GM12878 (cell line): ENCODE measurements around the gene LMX1A. TPM values are rescaled to one million over a fixed set of nuclear protein-coding genes. Genes with fewer than 3 reads are reported as not detected.

ENCODE experiments used
- ATAC-seq: fragments of 200-7000 bp; cut with Tn5 transposase; 3 replicates; pipeline ENCODE4 v1.9.1; 2020; ENCODE audit warnings: mild to moderate bottlenecking, moderate library complexity
- BruUV-seq: library from RNA; stranded (reverse); fragments of 400-500 nt; replicated peaks from 2 replicates; lab custom pipeline; 2021; lab: Mats Ljungman, UMichigan
- CTCF ChIA-PET: fragments of 300-600 bp; sonication (Branson Sonifier 250); formaldehyde crosslinking; extraction: SDS; loops from one replicate; lab custom pipeline; 2021; ENCODE audit warnings: inconsistent platforms; lab: Yijun Ruan, JAX
- POLR2A ChIA-PET: fragments of 350-600 bp; formaldehyde crosslinking; extraction: SDS; loops from one replicate; lab custom pipeline; 2021; ENCODE audit warnings: inconsistent platforms; lab: Charles Lee
- RAD21 ChIA-PET: fragments of 300-600 bp; sonication (Branson Sonifier 250); formaldehyde crosslinking; loops from one replicate; lab custom pipeline; 2023; ENCODE audit warnings: antibody characterized with exemption; ENCODE audit not compliant: unreplicated experiment; lab: Charles Lee
- SMC1A ChIA-PET: fragments of 300-600 bp; sonication (Branson Sonifier 250); formaldehyde crosslinking; loops from one replicate; lab custom pipeline; 2023; ENCODE audit not compliant: unreplicated experiment, uncharacterized antibody; lab: Charles Lee
- DNase-seq: peaks from one replicate; pipeline ENCODE4 v3.0.0-alpha.2; 2011; ENCODE audit warnings: low read depth, low spot score
- FAIRE-seq: peaks from 3 replicates; lab custom pipeline; 2011; peaks lifted over from hg19 to GRCh38; lab: Jason Lieb, UNC
- H2AFZ ChIP-seq: 2 replicates; pipeline ENCODE4 v1.6.0; 2011; ENCODE audit warnings: low read depth, low read length, control low read depth; ENCODE audit not compliant: control insufficient read depth
- H3K27ac ChIP-seq: 2 replicates; pipeline ENCODE4 v1.5.1; 2011; ENCODE audit warnings: control low read depth; ENCODE audit not compliant: control insufficient read depth, insufficient read depth
- H3K27me3 ChIP-seq, 2 experiments: replicated peaks in 1 of 2; 2 replicates each; pipeline versions ENCODE4 v1.6.0 to v1.6.1; 2011; ENCODE audit warnings: low read length in 1 of 2; ENCODE audit not compliant: control insufficient read depth in 2 of 2, insufficient read depth in 2 of 2
- H3K36me3 ChIP-seq, 2 experiments: 2 replicates each; pipeline ENCODE4 v1.5.1; 2011; ENCODE audit warnings: low read length in 1 of 2; ENCODE audit not compliant: control insufficient read depth in 2 of 2, insufficient read depth in 2 of 2
- H3K4me1 ChIP-seq: 2 replicates; pipeline ENCODE4 v1.6.1; 2011; ENCODE audit warnings: mild to moderate bottlenecking, low read length, moderate library complexity, mixed read lengths; ENCODE audit not compliant: control insufficient read depth, insufficient read depth
- H3K4me2 ChIP-seq: 2 replicates; pipeline ENCODE4 v1.6.0; 2011; ENCODE audit warnings: control low read depth; ENCODE audit not compliant: control insufficient read depth, insufficient read depth
- H3K4me3 ChIP-seq: fragments of 200-600 bp; sonication (generic); 2 replicates; pipeline ENCODE4 v1.5.1; 2016
- H3K79me2 ChIP-seq: 2 replicates; pipeline ENCODE4 v1.6.0; 2011; ENCODE audit warnings: low read length; ENCODE audit not compliant: control insufficient read depth, insufficient read depth
- H3K9ac ChIP-seq: 2 replicates; pipeline ENCODE4 v1.8.0; 2011; ENCODE audit warnings: low read length, control low read depth, mixed read lengths; ENCODE audit not compliant: control insufficient read depth, insufficient read depth
- H3K9me3 ChIP-seq: replicated peaks from 3 replicates; pipeline ENCODE4 v1.5.1; 2011; ENCODE audit warnings: mild to moderate bottlenecking, low read length; ENCODE audit not compliant: control insufficient read depth, insufficient read depth
- H4K20me1 ChIP-seq: 2 replicates; pipeline ENCODE4 v1.6.0; 2011; ENCODE audit not compliant: control insufficient read depth, insufficient read depth
- ATF7 ChIP-seq: fragments of 450-650 bp; IDR thresholded peaks from 2 replicates; pipeline ENCODE4 v1.6.1; 2016; ENCODE audit warnings: low read depth, mild to moderate bottlenecking
- BCL11A ChIP-seq: IDR thresholded peaks from 2 replicates; pipeline ENCODE4 v1.6.1; 2011; ENCODE audit warnings: low read depth, low read length
- BCL3 ChIP-seq: IDR thresholded peaks from 2 replicates; pipeline ENCODE4 v1.6.1; 2011; ENCODE audit warnings: borderline replicate concordance, low read depth, mild to moderate bottlenecking, moderate library complexity, low read length; ENCODE audit not compliant: insufficient read depth, poor library complexity, severe bottlenecking
- DPF2 ChIP-seq: fragments of 450-650 bp; IDR thresholded peaks from 2 replicates; pipeline ENCODE4 v1.6.1; 2017; ENCODE audit warnings: mild to moderate bottlenecking
- E4F1 ChIP-seq: fragments of 450-650 bp; IDR thresholded peaks from 2 replicates; pipeline ENCODE4 v1.6.1; 2018; ENCODE audit warnings: borderline replicate concordance, mild to moderate bottlenecking; ENCODE audit not compliant: partially characterized antibody
- HCFC1 ChIP-seq: fragments of 150-350 bp; IDR thresholded peaks from 2 replicates; pipeline ENCODE4 v1.6.1; 2014; ENCODE audit warnings: low read length
- NFIC ChIP-seq: IDR thresholded peaks from 2 replicates; pipeline ENCODE4 v1.6.1; 2012; ENCODE audit warnings: low read depth, mild to moderate bottlenecking, inconsistent platforms, low read length, moderate library complexity
- POLR2AphosphoS2 ChIP-seq: IDR thresholded peaks from 2 replicates; pipeline ENCODE4 v1.6.1; 2011; ENCODE audit warnings: low read depth, mild to moderate bottlenecking, low read length, improper control_type of control experiment, moderate library complexity
- RAD21 ChIP-seq: IDR thresholded peaks from 2 replicates; pipeline ENCODE4 v1.6.1; 2011; ENCODE audit warnings: mild to moderate bottlenecking, low read depth, low read length, moderate library complexity; ENCODE audit not compliant: insufficient read depth
- RCOR1 ChIP-seq: conservative IDR thresholded peaks from 2 replicates; pipeline ENCODE4 v1.6.1; 2012; ENCODE audit warnings: low read depth, low read length, improper control_type of control experiment
- RELA ChIP-seq: fragments of 450-650 bp; IDR thresholded peaks from 2 replicates; pipeline ENCODE4 v1.8.0; 2014; ENCODE audit warnings: borderline replicate concordance; ENCODE audit not compliant: partially characterized antibody
- SMAD5 ChIP-seq: IDR thresholded peaks from 2 replicates; pipeline ENCODE4 v1.6.1; 2016; ENCODE audit warnings: antibody characterized with exemption, low read depth
- SREBF1 ChIP-seq: IDR thresholded peaks from 2 replicates; pipeline ENCODE4 v1.6.1; 2012; ENCODE audit warnings: mild to moderate bottlenecking, low read length
- WGBS: methylation state at CpG from one replicate; pipeline ENCODE4 v1.1.6; 2016; ENCODE audit warnings: low lambda C conversion rate; ENCODE audit not compliant: insufficient replicate concordance, insufficient coverage; ENCODE audit errors: missing lambda C conversion rate; 5-methylcytosine and 5-hydroxymethylcytosine counted together
- in situ Hi-C: fragments of 300-500 bp; cut with MboI; formaldehyde crosslinking; loops from 9 replicates; pipeline ENCODE4 v1.14.3; 2018; ENCODE audit warnings: mixed read lengths
- intact Hi-C: fragments of 100-400 bp; cut with micrococcal nuclease; formaldehyde crosslinking; loops from one replicate; pipeline ENCODE4 v1.14.2; 2022; ENCODE audit not compliant: unreplicated experiment
- polyA plus RNA-seq, 11 experiments: library from polyadenylated mRNA; depleted of rRNA in 4 of 11; unstranded in 6 of 11; stranded (reverse) in 5 of 11; fragments of >200 nt; fragmentation: Nextera tagmentation in 4 of 11; fragmentation: Illumina TruSeq in 1 of 11; extraction: Ambion mirVana in 4 of 11; extraction: Trizol in 1 of 11; gene quantifications; 1 replicate in 1 of 11; 2 replicates in 10 of 11; pipeline versions ENCODE4 v1.2.1 to v1.2.3, GENCODE V29; 2011 to 2016; ENCODE audit warnings: inconsistent platforms in 2 of 11, missing spikeins in 2 of 11, low read depth in 1 of 11
- total RNA-seq, 4 experiments: library from RNA; depleted of rRNA in 3 of 4; stranded (reverse); fragments of >200 nt in 3 of 4; fragmentation: Illumina TruSeq in 1 of 4; extraction: Trizol in 1 of 4; gene quantifications; 2 replicates each; pipeline versions ENCODE4 v1.2.1 to v1.2.3, GENCODE V29; 2013 to 2021
- TF ChIP-seq, protein P1 (sequence below): IDR thresholded peaks from 2 replicates; pipeline ENCODE4 v1.6.1; 2011; ENCODE audit warnings: low read depth, mild to moderate bottlenecking, low read length, moderate library complexity, borderline replicate concordance; ENCODE audit errors: extremely low read depth

The LMX1A gene
- total and polyA plus RNA-seq, 10 of the 15 experiments (the other 5 are each of a cell fraction or from before 2014, with no cell fraction given): not detected

- Histone ChIP-seq H3K4me3 (no peak overlapping the region), H3K27ac (no peak overlapping the region), H3K4me2 (no peak overlapping the region), H3K27me3 (no peaks in the 10 kb centered on the region; a peak in 2 of 4 replicates), H3K9ac (no peak overlapping the region), H3K79me2 (no peaks in the 10 kb centered on the region), H3K9me3 (no peaks in the 10 kb centered on the region), H3K4me1 (no peaks in the 10 kb centered on the region), H4K20me1 (no peaks in the 10 kb centered on the region; the same call in 1 of the 2 replicates), H3K36me3 (no peaks in the 10 kb centered on the region), H2AFZ (no peak overlapping the region)
- FAIRE-seq (no peak), DNase-seq (no peak), ATAC-seq (no peak)
- in situ Hi-C loops (no loop called here), intact Hi-C loops (loop anchor here (5.0 kb wide), 1 partner anchor 217 kb away; no protein-coding TSS in a partner anchor)
- POLR2A ChIA-PET: no interaction called here
- RAD21 ChIA-PET: no interaction called here
- SMC1A ChIA-PET: no interaction called here
- CTCF ChIA-PET: interaction anchor here (1.2 to 1.4 kb wide), 2 partner anchors 14 to 107 kb away, joined by 4 read pairs; no protein-coding TSS in a partner anchor
- no TSS peak for BruUV-seq
- TF ChIP-seq RELA (no peak), RCOR1 (no peak), BCL3 (no peak), RAD21 (no peak), HCFC1 (no peak)
- WGBS: 7% methylated on average over 6 of the region's 6 CpGs
These were observed 8.1 kb upstream of the LMX1A start for GRCh38 chr1:165364568-165365133.

GRCh38 chr1:165356876-165357275, 361 bp upstream of the LMX1A start:
- Histone ChIP-seq H3K27me3 (peaks cover 14% of the 10 kb centered on the region in 2 experiments), H4K20me1 (no peaks in the 10 kb centered on the region), H3K9me3 (no peaks in the 10 kb centered on the region), H3K27ac (no peak overlapping the region), H3K4me2 (no peak overlapping the region), H3K4me3 (no peak overlapping the region), H3K4me1 (no peaks in the 10 kb centered on the region), H3K9ac (no peak overlapping the region), H3K36me3 (no peaks in the 10 kb centered on the region), H2AFZ (no peak overlapping the region), H3K79me2 (no peaks in the 10 kb centered on the region)
- WGBS: 38% methylated on average over 25 of the region's 25 CpGs
- FAIRE-seq (no peak), DNase-seq (no peak), ATAC-seq (no peak)
- no TSS peak for BruUV-seq
- intact Hi-C loops: no loop called here
- ChIA-PET RAD21 (no interaction called here), CTCF (no interaction called here), POLR2A (no interaction called here), SMC1A (no interaction called here)
- in situ Hi-C loops: no loop called here
- TF ChIP-seq ATF7 (no peak), E4F1 (no peak), SREBF1 (no peak), BCL11A (no peak), POLR2AphosphoS2 (no peak), SMAD5 (no peak), NFIC (no peak), DPF2 (no peak)
- TF ChIP-seq, protein P1, sequence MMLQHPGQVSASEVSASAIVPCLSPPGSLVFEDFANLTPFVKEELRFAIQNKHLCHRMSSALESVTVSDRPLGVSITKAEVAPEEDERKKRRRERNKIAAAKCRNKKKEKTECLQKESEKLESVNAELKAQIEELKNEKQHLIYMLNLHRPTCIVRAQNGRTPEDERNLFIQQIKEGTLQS: no peak
